Renal pelvis (tissue), 4 donors: Measurements from ENCODE around the gene RCOR3. TPM values are rescaled to one million over a fixed set of nuclear protein-coding genes. Genes with fewer than 3 reads are reported as not detected.
"Not testable (repeated sequence)": the region's sequence is repeated elsewhere in the genome, so short reads cannot be mapped to it uniquely, and the experiment has no call there.

Source experiments
- DNase-seq: peaks from one replicate; pipeline ENCODE4 v3.0.0-alpha.2; 2013
- polyA plus RNA-seq, 3 donors: library from polyadenylated mRNA; unstranded; fragments of 120-200 nt; gene quantifications; one replicate each; pipeline ENCODE4 v1.2.1, GENCODE V29; 2013; ENCODE audit not compliant: insufficient read length in 3 of 3

Gene RCOR3
- polyA plus RNA-seq, 3 donors = 70.9 to 100 (median 91.5) TPM

GRCh38 chr1:211321646-211322045, 62.5 kb downstream of the RCOR3 start:
- not testable (repeated sequence) for DNase-seq

GRCh38 chr1:211323156-211324063, 64.2 kb downstream of the RCOR3 start:
- DNase-seq = peak; percentile 51

GRCh38 chr1:211324992-211325775, 66.0 kb downstream of the RCOR3 start:
- DNase-seq = no peak

- no peak for DNase-seq
These were observed 67.0 kb downstream of the RCOR3 start for GRCh38 chr1:211326140-211326527.

- peak; percentile 47 for DNase-seq
These were observed 67.6 kb downstream of the RCOR3 start, which contains the start of gene TRAF5 for GRCh38 chr1:211326528-211327345. Gene TRAF5, plus strand, starts transcription at chr1:211326833. Its CDS starts 26,407 bp downstream, at chr1:211353240.

- peak; percentile 53 for DNase-seq
These were observed 68.3 kb downstream of the RCOR3 start for GRCh38 chr1:211327346-211327921.

GRCh38 chr1:211328084-211328694, 69.0 kb downstream of the RCOR3 start:
- DNase-seq = no peak

- DNase-seq = no peak
These were observed 69.8 kb downstream of the RCOR3 start for GRCh38 chr1:211328866-211329475.

GRCh38 chr1:211329764-211330201, 70.6 kb downstream of the RCOR3 start:
- no peak for DNase-seq

GRCh38 chr1:211330282-211330936, 71.2 kb downstream of the RCOR3 start:
- DNase-seq = no peak

GRCh38 chr1:211331011-211331709, 72.0 kb downstream of the RCOR3 start:
- no peak for DNase-seq

GRCh38 chr1:211332036-211332616, 73.0 kb downstream of the RCOR3 start:
- no peak for DNase-seq

- DNase-seq = no peak
These were observed 73.7 kb downstream of the RCOR3 start for GRCh38 chr1:211332830-211333229.

- no peak for DNase-seq
These were observed 74.7 kb downstream of the RCOR3 start for GRCh38 chr1:211333906-211334305.

- DNase-seq = no peak
These were observed 75.8 kb downstream of the RCOR3 start for GRCh38 chr1:211334986-211335385.

- no peak for DNase-seq
These were observed 76.5 kb downstream of the RCOR3 start for GRCh38 chr1:211335522-211336157.

- DNase-seq = no peak
These were observed 77.0 kb downstream of the RCOR3 start for GRCh38 chr1:211336161-211336560.

GRCh38 chr1:211336775-211337174, 77.6 kb downstream of the RCOR3 start:
- DNase-seq = no peak
